ENCODE results near the gene RNF138. TPM values are rescaled to one million over a fixed set of nuclear protein-coding genes. Genes with fewer than 3 reads are reported as not detected.

RNF138 gene
- total and polyA plus RNA-seq, 2 experiments from 2014 or later = 18.5 to 41.1 TPM

GRCh38 chr18:32095900-32096229 lies 4.2 kb downstream of the RNF138 start:
- peaks cover 27% of the 10 kb centered on the region for H4K20me1 ChIP-seq (ENCODE audit: insufficient read depth, poor library complexity, severe bottlenecking)
- no peak overlapping the region for H3K4me3 ChIP-seq
- H3K36me3 ChIP-seq (replicated peaks; ENCODE audit: insufficient read depth, low read depth) = no peaks in the 10 kb centered on the region
- no peaks in the 10 kb centered on the region for H3K4me1 ChIP-seq (ENCODE audit: insufficient read depth)
- TF ChIP-seq EZH2phosphoT487 (IDR thresholded peaks at IDR 0.05; ENCODE audit: low read depth, severe bottlenecking, unreplicated experiment) (no peak), EZH2 (IDR thresholded peaks at IDR 0.05; ENCODE audit: borderline replicate concordance) (no peak), CTCF (IDR thresholded peaks at IDR 0.05; ENCODE audit: poor library complexity) (no peak)
- no peaks in the 10 kb centered on the region for H3K9me2 ChIP-seq (replicated peaks; ENCODE audit: insufficient read depth)
- no peak overlapping the region for H3K4me2 ChIP-seq
- H2AFZ ChIP-seq = no peak overlapping the region
- no peaks in the 10 kb centered on the region for H3K27me3 ChIP-seq
- no peaks in the 10 kb centered on the region for H3K9me3 ChIP-seq (ENCODE audit: low read depth)
- WGBS (ENCODE audit: low lambda C conversion rate, missing lambda C conversion rate) = 80% methylated on average over 4 of the region's 4 CpGs
- H3K27ac ChIP-seq = no peak overlapping the region
- DNase-seq (ENCODE audit: low spot score) = no peak
- H3K79me2 ChIP-seq = peaks cover 79% of the 10 kb centered on the region

GRCh38 chr18:32096946-32097345 lies 5.3 kb downstream of the RNF138 start:
- Histone ChIP-seq H3K4me3 (no peak overlapping the region), H3K27me3 (no peaks in the 10 kb centered on the region), H3K79me2 (peaks cover 89% of the 10 kb centered on the region), H3K27ac (no peak overlapping the region), H4K20me1 (ENCODE audit: insufficient read depth, poor library complexity, severe bottlenecking) (peaks cover 27% of the 10 kb centered on the region), H3K4me2 (no peak overlapping the region), H3K36me3 (replicated peaks; ENCODE audit: insufficient read depth, low read depth) (no peaks in the 10 kb centered on the region), H3K4me1 (ENCODE audit: insufficient read depth) (no peaks in the 10 kb centered on the region), H3K9me3 (ENCODE audit: low read depth) (no peaks in the 10 kb centered on the region), H3K9me2 (replicated peaks; ENCODE audit: insufficient read depth) (no peaks in the 10 kb centered on the region), H2AFZ (no peak overlapping the region)
- no peak for DNase-seq (ENCODE audit: low spot score)
- 91% methylated on average over 2 of the region's 2 CpGs for WGBS (ENCODE audit: low lambda C conversion rate, missing lambda C conversion rate)
- no peak for TF ChIP-seq EZH2 (IDR thresholded peaks at IDR 0.05; ENCODE audit: borderline replicate concordance)
- no peak for TF ChIP-seq EZH2phosphoT487 (IDR thresholded peaks at IDR 0.05; ENCODE audit: low read depth, severe bottlenecking, unreplicated experiment)
- no peak for TF ChIP-seq CTCF (IDR thresholded peaks at IDR 0.05; ENCODE audit: poor library complexity)

- TF ChIP-seq EZH2phosphoT487 (IDR thresholded peaks at IDR 0.05; ENCODE audit: low read depth, severe bottlenecking, unreplicated experiment) (no peak), CTCF (IDR thresholded peaks at IDR 0.05; ENCODE audit: poor library complexity) (no peak), EZH2 (IDR thresholded peaks at IDR 0.05; ENCODE audit: borderline replicate concordance) (no peak)
- H3K4me3 ChIP-seq = no peak overlapping the region
- peaks cover 11% of the 10 kb centered on the region for H4K20me1 ChIP-seq (ENCODE audit: insufficient read depth, poor library complexity, severe bottlenecking)
- H3K27me3 ChIP-seq = no peaks in the 10 kb centered on the region
- no peak overlapping the region for H3K4me2 ChIP-seq
- H3K79me2 ChIP-seq = peaks cover 98% of the 10 kb centered on the region
- H3K27ac ChIP-seq = no peak overlapping the region
- no peaks in the 10 kb centered on the region for H3K4me1 ChIP-seq (ENCODE audit: insufficient read depth)
- no peaks in the 10 kb centered on the region for H3K9me2 ChIP-seq (replicated peaks; ENCODE audit: insufficient read depth)
- H3K36me3 ChIP-seq (replicated peaks; ENCODE audit: insufficient read depth, low read depth) = no peaks in the 10 kb centered on the region
- DNase-seq (ENCODE audit: low spot score) = no peak
- no peaks in the 10 kb centered on the region for H3K9me3 ChIP-seq (ENCODE audit: low read depth)
- no peak overlapping the region for H2AFZ ChIP-seq
- 93% methylated on average over 2 of the region's 2 CpGs for WGBS (ENCODE audit: low lambda C conversion rate, missing lambda C conversion rate)
These were observed 12.8 kb downstream of the RNF138 start for GRCh38 chr18:32104516-32104915.

- Histone ChIP-seq H3K79me2 (peaks cover 87% of the 10 kb centered on the region), H3K9me2 (replicated peaks; ENCODE audit: insufficient read depth) (no peaks in the 10 kb centered on the region), H4K20me1 (ENCODE audit: insufficient read depth, poor library complexity, severe bottlenecking) (peaks cover 24% of the 10 kb centered on the region), H3K4me3 (no peak overlapping the region), H3K9me3 (ENCODE audit: low read depth) (no peaks in the 10 kb centered on the region), H3K27ac (no peak overlapping the region), H3K27me3 (no peaks in the 10 kb centered on the region), H3K4me1 (ENCODE audit: insufficient read depth) (no peaks in the 10 kb centered on the region), H3K4me2 (no peak overlapping the region), H3K36me3 (replicated peaks; ENCODE audit: insufficient read depth, low read depth) (no peaks in the 10 kb centered on the region), H2AFZ (no peak overlapping the region)
- 98% methylated on average over 3 of the region's 3 CpGs for WGBS (ENCODE audit: low lambda C conversion rate, missing lambda C conversion rate)
- TF ChIP-seq EZH2phosphoT487 (IDR thresholded peaks at IDR 0.05; ENCODE audit: low read depth, severe bottlenecking, unreplicated experiment) = no peak
- no peak for TF ChIP-seq EZH2 (IDR thresholded peaks at IDR 0.05; ENCODE audit: borderline replicate concordance)
- no peak for TF ChIP-seq CTCF (IDR thresholded peaks at IDR 0.05; ENCODE audit: poor library complexity)
- DNase-seq (ENCODE audit: low spot score) = no peak
These were observed 18.3 kb downstream of the RNF138 start for GRCh38 chr18:32110005-32110404.
